NCI-H1417 treated with DMSO at 0.1 percent for 48 hours (cell line): ENCODE measurements around the gene DLG2.
"Not testable (repeated sequence)": the region's sequence is repeated elsewhere in the genome, so short reads cannot be mapped to it uniquely, and the experiment has no call there.

ENCODE experiments used
- DNase-seq: peaks from one replicate; lab custom pipeline; 2025; lab: John Stamatoyannopoulos, UW

Gene DLG2

DNA sequence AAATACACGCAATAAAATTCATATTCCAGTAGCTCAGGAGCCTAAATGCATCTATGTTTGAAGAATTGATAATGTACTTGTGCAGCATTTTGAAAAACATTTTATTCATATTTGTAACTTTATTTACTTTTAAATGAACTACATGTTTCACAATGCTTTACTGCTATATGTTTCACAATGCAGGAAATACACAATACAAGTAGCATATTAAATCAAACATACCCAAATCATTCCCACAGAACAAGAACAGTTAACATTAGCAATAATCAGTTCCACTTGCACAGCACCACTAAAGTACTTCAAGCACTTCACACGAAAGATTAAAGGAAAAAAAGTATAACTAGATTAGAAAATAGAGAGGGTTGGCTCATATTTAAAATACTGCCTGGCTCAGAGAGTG lies 1997.4 kb downstream of the DLG2 start:
- no peak for DNase-seq

DNA sequence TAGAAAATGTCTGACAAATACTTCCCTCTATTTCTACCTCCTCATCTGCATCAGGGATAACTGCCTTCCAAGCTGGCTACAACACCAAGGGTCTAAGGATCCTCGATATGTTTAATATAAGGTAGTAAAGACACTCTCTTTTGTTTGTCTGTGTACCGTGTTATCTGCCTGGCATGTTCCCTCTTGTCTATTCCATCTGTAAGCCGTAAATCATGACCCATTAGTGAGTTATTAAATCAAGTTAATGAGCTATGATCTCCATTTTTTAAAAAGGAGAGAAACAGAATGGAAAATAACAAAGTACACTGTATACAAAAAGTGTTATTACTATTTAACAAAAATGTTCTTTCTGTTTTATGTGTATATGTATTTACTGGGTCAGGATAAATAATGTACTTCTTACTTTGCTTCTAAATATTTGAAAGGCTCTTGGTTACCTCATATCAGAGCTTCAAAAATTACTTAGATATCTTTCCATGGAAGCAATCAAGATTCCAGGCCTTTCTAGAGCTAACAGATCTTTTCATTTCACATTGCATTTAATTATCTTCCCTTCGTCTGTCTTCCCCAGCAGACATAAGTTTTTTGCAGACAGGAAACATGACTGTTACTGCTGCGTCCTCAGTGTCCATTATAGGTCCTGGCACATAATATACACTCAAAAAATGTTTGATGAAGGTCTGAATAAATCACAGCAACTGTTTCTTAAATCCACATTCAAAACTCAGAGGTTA lies 1998.4 kb downstream of the DLG2 start:
- peak; percentile 94 for DNase-seq

DNA sequence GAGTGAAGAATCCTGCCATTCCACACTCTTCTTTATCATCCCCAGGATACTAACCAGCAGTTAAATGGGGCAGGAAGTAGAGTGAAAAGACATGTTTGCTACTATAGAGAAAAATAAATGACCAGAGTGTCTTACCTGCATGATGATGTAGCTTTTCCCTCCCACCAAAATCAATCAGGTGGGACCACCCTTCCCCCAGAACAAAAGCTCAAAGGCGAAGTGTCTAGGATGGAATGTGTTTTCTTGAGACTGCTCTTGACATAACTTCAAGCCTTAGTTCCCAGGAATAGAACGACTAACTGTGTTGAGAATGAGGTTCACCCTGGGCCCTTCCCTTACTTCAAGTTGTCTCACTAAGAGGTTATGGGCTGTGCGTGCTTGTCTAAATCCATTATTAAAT lies 2001.8 kb downstream of the DLG2 start:
- no peak for DNase-seq

DNA sequence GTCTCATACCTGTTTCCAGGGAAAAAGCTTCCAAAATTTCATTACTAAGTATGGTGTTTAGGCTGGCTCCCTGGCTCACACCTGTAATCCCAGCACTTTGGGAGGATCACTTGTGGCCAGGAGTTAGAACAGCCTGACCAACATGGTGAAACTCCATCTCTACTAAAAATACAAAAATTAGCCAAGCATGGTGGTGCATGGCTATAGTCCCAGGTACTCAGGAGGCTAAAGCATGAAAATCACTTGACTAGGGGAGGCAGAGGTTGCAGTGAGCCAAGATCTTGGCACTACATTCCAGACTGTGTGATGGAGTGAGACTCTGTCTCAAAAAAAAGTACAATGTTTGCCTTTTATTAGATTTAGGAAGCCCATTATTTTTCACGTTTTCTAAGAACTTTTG lies 2009.5 kb downstream of the DLG2 start:
- DNase-seq, result no peak

DNA sequence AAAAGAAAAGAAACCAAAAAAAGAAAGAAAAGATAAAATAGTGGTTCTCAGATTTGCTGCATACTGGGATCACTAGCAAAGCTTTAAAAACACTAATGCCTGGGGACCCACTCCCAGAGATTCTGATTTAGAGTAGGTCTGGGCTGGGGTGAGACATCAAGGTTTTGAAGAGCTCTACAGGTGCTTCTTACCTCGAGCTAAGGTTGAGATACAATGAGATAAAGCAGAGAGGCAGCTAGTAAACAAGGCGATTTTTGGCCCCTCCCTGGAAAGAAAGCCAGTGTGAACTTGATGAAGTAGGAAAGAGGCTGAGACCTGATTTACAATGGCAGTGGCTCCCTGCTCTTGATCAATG lies 2013.4 kb downstream of the DLG2 start:
- DNase-seq, result no peak

DNA sequence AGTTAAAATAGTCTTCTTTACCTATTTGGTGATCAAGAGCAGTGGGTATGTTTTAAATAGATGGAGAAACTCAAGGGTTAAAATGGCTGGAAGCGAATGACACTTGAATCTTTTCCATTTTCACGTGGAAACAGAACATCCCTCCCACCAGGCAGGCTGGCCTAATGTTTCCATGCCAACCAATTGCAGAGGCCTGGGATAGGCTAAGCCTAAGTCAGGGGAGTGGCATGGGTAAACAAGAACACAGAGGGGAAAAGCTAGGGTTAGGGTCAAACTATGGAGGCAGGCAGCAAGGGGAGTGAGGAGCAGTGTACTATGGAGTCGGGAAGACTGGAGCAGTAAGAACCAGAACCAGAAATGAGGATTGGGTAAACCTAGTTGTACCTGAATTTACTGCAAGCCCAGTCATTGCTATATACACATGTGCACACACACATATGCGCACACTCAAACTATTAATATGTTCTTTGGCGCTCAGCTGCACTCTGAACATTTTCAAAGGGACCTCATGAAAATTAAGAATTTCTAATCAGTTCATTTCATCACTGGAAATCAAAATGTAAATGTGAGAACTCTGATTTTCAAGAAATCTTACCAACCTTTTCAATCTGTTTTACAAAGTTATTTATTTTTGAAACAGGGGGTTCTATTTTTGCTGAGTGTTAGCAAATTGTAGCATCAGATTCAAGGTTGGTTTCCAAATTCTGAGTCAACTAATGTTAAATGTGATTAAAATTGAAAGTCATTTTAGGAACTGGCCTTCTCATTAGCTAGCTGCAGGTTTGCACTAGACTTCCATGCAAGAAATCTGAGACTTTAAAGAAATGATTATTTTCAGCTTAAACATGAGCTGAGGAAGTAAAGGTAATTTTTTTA lies 2014.0 kb downstream of the DLG2 start:
- peak; percentile 45 for DNase-seq

DNA sequence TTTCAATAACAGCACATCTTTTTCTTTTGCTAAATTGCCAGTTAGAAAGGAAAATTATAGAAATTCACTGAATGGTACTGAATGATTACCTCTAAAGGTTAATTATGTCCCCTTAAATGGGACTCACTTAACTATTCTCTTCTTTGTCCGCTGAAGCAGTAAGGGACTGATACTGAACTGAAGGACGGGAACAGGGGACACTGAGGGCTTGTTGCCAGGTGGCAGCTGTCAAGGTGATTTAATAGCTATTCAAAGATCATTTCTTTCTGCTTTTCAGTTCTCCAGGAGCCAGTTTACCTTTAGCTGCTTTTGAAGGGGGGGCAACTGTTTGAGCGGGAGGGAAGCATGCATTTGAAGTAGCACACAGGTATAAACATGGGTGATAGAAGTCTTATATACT lies 2015.5 kb downstream of the DLG2 start:
- peak; percentile 100 for DNase-seq

DNA sequence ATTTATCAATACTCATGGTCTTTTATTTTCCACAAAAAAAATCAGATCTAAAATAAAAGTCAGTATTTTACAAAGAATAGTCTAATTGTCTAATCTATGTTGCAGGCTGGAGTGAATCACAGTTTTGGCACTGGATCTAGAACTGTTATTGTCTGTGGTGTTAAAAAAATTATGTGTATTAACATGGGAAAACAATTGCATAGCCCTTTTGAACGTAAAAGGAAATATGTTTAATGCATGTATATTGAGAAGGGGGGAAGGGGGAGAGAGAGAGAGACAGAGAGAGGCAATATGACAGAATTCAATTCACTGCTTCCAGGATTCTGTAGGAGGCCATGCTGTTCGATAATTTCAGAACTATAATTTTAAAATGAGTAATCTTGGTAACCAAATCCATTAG lies 2016.1 kb downstream of the DLG2 start:
- DNase-seq, result no peak

DNA sequence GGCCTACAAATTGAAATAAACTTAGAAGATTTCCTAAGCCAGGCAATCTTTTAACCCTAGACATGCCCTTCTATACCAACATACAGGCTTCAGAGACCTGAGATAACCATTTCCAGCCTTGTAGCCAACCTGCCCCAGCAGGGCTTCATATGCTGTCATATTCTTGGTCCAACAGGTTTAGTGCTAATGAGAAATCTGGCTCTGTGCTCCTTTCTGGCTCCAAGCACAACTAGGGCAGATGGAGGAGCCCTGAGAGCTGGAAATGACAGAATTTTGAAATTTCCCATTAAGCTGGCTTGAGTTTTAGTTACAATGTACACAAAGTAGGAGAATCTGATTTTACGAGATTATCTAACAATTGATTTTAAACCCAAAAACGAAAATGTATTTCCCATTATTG lies 2018.0 kb downstream of the DLG2 start:
- DNase-seq, result no peak

DNA sequence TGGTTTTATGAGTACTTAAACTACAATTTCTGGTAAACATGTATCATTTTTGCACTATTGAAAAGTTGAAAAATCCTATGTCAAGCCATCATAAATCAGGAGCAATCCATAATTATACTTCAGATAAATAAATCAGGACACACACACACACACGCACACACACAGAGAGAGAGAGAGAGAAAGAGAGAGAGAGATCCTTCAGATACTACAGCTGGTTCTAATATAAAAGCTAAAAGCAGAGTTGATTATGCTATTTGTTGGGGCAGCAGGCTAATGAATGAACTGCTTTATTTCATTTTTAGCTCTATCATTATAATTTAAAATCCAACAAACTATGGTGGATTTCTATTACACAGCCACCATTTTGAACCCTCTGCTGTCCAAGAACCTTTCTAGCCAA lies 2018.6 kb downstream of the DLG2 start:
- no peak for DNase-seq

DNA sequence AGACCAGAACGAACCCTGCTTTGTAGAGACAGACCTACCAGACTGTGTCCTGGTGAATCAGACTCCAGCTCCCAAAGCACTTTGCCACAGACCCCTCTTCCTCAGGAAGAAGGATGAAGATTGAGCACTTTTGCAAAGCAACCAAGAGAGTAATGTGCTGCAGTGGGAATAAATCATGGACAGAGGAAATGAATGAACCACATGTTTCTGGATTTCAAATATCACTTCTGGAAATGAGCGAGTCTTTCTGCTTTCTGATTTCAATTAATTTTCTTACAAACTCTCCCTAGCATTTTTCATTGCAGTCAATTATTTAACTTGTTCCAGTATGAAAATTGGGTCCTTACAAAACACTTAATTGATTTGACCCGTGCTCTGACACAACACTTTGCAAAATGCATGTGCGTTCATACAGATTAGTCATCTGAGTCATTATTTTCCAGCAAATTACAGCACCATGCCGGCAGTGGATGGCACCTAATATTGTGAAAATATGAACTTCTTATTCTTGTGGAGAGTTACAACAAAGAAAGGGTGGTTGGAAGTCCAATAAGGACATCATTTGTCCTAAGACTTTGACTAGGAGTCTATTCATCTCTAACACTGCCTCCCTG lies 2025.1 kb downstream of the DLG2 start:
- no peak for DNase-seq

DNA sequence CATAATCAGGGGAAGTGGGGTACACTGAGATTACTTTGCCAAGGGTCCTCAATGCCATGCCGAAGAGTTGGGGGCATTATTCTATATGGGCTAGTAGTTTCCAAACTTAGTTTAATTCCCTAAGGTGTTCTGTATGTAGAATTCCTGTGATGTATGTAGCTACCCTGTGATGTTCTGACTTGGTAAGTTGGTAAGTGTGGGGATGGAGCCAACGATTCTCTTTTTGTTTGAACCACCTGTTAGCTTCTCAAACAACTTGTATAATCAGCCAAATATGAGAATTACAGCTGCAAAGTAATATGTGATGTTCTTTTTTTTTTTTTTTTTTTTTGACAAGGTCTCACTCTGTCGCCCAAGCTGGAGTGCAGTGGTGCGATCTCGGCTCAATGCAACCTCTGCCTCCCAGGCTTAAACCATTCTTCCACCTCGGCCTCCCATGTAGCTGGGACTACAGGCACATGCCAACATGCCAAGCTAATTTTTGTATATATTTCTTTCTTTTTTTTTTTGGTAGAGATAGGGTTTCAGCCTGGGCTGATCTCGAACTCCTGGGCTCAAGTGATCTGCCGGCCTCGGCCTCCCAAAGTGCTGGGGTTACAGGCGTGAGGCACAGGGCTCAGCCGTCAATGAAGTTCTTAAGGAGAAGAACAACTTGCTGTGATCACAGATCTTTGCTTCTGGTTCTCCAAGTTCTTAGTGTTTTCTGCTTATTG lies 2025.8 kb downstream of the DLG2 start:
- no peak for DNase-seq

DNA sequence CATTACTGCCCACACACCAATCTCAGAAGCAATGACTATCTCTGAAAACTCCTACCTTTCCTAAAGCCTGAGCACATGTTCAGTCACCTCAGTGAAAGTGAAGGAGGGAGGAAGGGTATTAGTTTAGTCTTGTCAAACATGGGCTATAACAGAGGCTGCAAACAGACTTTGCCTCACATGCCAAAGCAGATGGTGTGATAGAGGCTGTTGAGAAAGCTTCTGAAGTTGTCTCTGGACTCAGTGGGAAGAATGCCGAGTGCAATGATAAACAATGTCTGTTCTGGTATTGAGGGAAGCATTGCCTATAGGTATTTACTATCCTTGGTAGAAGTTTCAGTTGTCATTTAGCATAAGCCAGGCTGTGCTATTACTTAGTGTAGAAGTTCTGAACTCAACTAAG lies 2026.5 kb downstream of the DLG2 start:
- DNase-seq, result no peak

DNA sequence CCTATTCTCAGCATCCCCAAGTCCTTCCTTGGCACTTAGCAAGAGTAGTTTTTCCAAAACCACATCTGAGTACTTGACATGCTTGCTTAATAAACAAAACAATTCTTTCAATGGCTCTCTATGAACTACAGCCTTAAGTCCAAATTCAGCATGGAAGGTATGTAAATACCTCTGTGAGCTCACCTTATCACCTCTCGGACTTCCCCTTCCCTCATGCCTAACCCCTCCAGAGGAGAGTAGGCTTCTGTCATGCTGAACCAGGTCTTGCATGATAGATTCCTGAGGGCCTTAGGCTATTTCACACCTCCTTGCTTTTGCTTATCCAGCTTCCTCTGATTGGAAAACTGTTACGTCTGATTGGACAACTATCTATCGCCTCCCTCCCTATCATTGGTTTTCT lies 2028.1 kb downstream of the DLG2 start:
- no peak for DNase-seq

DNA sequence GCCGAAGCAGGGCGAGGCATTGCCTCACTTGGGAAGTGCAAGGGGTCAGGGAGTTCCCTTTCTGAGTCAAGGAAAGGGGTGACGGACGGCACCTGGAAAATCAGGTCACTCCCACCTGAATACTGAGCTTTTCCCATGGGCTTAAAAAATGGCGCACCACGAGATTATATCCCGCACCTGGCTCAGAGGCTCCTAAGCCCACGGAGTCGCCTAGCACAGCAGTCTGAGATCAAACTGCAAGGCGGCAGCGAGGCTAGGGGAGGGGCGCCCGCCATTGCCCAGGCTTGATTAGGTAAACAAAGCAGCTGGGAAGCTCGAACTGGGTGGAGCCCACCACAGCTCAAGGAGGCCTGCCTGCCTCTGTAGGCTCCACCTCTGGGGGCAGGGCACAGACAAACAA lies 2039.3 kb downstream of the DLG2 start:
- DNase-seq, result not testable (repeated sequence)

DNA sequence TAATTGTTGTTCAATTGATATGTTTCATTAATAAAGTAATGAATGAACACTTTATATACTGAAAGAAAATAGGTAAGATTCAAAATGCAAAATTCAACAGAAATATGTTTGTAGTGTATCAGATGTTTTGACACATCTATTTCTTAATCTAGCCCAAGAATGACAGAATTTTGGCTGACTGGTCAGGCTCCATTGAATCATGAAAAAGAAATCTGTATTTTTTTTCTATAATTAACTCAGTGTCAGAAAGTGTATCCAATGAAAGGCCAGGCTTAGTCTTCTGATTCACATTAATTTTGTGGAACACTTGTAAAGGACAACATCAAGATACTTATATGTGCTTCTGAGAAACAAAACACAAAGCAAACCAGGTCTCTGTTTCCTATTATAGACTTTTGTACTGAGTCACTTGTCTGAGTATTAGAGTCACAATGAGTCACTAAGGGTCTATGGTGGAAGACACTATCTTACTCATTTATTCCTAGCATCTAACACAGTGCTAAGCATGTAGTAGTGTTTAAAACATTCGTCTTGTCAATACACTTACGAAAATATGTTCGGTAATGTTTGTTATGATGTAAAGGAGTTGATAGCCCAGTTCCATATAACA lies 2043.3 kb downstream of the DLG2 start:
- DNase-seq, result no peak

DNA sequence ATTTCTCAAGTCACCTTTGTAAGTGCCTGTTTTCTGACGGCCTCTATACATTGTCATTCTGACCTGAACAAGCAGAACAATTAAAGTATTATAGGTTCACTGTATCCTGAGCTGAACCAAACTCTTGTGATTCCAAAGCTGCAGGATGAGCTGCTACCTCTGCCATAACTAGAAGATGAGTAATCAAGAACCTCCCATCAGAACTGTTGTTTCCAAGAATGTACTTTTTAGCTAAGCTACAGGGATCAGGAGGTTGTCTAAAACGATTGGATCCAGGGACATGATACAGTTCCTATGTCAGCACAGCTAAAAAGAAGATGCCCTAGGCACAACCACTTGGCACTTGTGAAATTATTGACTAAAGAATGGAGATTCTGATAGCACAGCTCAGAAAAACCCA lies 2052.6 kb downstream of the DLG2 start:
- DNase-seq, result no peak

DNA sequence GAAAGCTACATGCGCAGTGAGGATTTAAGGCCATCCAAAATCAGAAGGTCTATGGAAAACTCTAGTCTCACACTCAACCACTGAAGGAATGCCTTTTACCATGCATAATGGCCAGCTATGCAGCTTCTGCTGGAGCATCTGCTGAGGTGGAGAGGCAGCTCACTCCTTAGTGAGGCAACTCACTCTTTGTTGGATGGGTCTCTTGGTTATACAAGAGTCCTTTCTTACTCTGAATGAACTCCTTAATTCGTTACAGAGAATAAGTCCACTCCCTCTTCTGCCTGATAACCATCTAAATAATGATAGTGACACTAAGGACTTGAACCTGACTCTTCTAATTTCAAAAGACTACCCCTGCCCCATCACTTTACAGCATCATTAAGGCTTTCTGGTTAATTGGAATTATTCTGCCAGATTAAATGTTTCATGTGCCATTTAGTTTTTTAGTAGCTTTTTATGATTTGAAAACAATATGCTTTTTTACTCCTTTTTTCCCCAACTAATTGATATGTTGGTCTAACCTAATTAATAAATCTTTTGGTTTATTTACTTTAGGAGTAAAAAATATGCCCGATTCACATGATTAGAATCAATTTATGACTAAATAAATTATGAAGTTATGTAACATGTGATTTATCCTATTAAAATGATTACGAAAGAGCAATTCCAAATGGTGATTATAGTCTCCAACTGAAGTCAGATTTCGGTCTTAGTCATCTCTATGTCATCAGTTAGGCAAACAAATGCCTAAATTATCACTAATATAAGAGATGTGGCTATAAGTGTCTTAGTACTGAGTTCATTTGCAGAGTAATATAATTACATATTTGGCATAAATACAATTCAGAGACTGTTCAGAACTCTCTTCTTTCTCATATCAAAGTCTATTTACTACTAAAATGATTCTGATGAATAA lies 2054.3 kb downstream of the DLG2 start:
- peak; percentile 15 for DNase-seq

DNA sequence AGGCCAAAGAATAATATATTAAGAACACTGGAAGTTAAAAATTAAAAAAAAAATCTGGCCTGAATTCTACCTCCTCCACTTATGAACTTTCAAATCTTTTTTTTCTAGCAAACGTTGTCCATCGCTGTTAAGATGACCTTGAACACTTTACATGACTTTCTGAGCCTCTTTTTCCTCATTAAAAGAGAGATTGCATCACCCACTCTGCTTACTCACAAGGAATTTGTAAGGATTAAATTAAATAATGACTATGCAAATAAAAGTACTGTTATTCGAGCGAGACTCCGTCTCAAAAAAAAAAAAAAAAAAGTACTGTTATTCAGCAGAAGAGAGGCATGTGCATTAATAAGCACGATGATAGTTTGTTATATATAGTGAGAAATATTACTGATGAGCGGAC lies 2055.8 kb downstream of the DLG2 start:
- DNase-seq, result no peak

DNA sequence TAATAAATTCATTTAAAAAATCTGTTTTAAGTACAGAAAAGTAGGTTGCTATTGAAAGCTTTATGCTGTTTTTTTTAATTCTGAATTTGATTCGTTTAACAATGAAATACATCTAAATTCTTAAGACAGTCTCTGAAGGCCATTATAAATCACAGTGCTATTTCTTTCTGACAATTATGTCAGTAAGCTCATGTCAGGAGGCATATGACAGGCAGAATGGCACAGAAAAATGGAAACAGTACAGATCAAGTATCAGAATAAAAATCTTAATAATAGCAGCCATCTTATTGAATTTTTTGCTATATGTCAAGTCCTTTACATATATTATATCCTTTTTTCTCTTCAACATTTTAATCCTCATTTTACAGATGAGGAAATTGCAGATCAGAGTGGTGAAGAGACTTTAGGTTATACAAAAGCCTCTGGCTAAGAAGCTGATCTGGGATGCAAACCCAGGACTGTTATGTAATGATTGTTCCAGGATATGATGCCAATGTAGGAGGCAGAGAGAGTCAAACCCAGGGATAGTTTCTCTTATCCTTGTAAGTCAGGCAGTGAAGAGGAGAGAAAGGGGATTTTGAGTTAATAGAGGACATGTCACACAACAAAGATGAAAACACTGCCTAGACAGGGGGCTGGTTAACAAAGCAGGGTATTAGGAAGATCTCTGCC lies 2057.9 kb downstream of the DLG2 start:
- no peak for DNase-seq
